SK-N-SH (cell line): ENCODE data around the gene RHOBTB3. TPM values are rescaled to one million over a fixed set of nuclear protein-coding genes. Genes with fewer than 3 reads are reported as not detected.

Experiments used
- CTCF ChIA-PET: fragments of 300-600, 350-600 bp; formaldehyde crosslinking; extraction: SDS; loops from one replicate; lab custom pipeline; 2021; lab: Yijun Ruan, JAX
- POLR2A ChIA-PET: fragments of 350-600 bp; sonication (Branson Sonifier 250); formaldehyde crosslinking; extraction: SDS; loops from one replicate; lab custom pipeline; 2020; ENCODE audit warnings: antibody characterized with exemption, inconsistent platforms; lab: Yijun Ruan, JAX
- DNase-seq: peaks from one replicate; pipeline ENCODE4 v3.0.0; 2012
- H2AFZ ChIP-seq: fragments of 200-600 bp; sonication (generic); 2 replicates; pipeline ENCODE4 v1.8.1; 2016; ENCODE audit warnings: antibody characterized with exemption, mild to moderate bottlenecking, low read depth
- H3F3A ChIP-seq: fragments of 200-600 bp; sonication (generic); replicated peaks from 2 replicates; pipeline ENCODE3; 2016; ENCODE audit warnings: antibody characterized with exemption, mild to moderate bottlenecking; ENCODE audit not compliant: insufficient read depth
- H3K27ac ChIP-seq, 2 experiments: fragments of 200-500 bp in 1 of 2; fragments of 200-600 bp in 1 of 2; sonication (Bioruptor generic) in 1 of 2; sonication (generic), shearing (Covaris generic) in 1 of 2; 2 replicates each; pipeline versions ENCODE4 v1.5.1 to v1.6.1; 2014 to 2016; ENCODE audit warnings: low read depth in 2 of 2, inconsistent platforms in 1 of 2, low read length in 1 of 2, mild to moderate bottlenecking in 1 of 2, mixed read lengths in 1 of 2
- H3K27me3 ChIP-seq: fragments of 200-600 bp; sonication (generic), shearing (Covaris generic); 2 replicates; pipeline ENCODE4 v1.6.1; 2016; ENCODE audit warnings: mixed run types; ENCODE audit not compliant: insufficient read depth
- H3K36me3 ChIP-seq, 2 experiments: fragments of 200-500 bp in 1 of 2; fragments of 200-600 bp in 1 of 2; sonication (Bioruptor generic) in 1 of 2; sonication (generic) in 1 of 2; replicated peaks in 1 of 2; 2 replicates each; pipeline versions ENCODE3 to v1.5.1; 2014 to 2016; ENCODE audit warnings: low read length in 1 of 2, mild to moderate bottlenecking in 1 of 2; ENCODE audit not compliant: insufficient read depth in 2 of 2, control insufficient read depth in 1 of 2
- H3K4me1 ChIP-seq, 2 experiments: fragments of 200-500 bp in 1 of 2; fragments of 200-600 bp in 1 of 2; sonication (Bioruptor generic) in 1 of 2; sonication (generic), shearing (Covaris generic) in 1 of 2; 2 replicates each; pipeline versions ENCODE4 v1.5.1 to v1.6.1; 2014 to 2016; ENCODE audit warnings: low read depth in 1 of 2, low read length in 1 of 2, mixed run types in 1 of 2; ENCODE audit not compliant: insufficient read depth in 2 of 2, control insufficient read depth in 1 of 2
- H3K4me2 ChIP-seq: fragments of 200-600 bp; sonication (generic), shearing (Covaris generic); 2 replicates; pipeline ENCODE4 v1.6.1; 2017; ENCODE audit warnings: mixed run types
- H3K4me3 ChIP-seq, 2 experiments: fragments of 200-500 bp in 1 of 2; fragments of 200-600 bp in 1 of 2; sonication (Bioruptor generic) in 1 of 2; sonication (generic), shearing (Covaris generic) in 1 of 2; 2 replicates each; pipeline versions ENCODE4 v1.5.1 to v1.8.1; 2014 to 2016; ENCODE audit warnings: low read depth in 2 of 2, inconsistent platforms in 1 of 2, low read length in 1 of 2, mild to moderate bottlenecking in 1 of 2, mixed read lengths in 1 of 2, moderate library complexity in 1 of 2
- H3K79me2 ChIP-seq: fragments of 200-600 bp; sonication (generic); 2 replicates; pipeline ENCODE4 v1.8.1; 2017; ENCODE audit warnings: mild to moderate bottlenecking; ENCODE audit not compliant: insufficient read depth
- H3K9ac ChIP-seq: fragments of 200-600 bp; sonication (generic); 2 replicates; pipeline ENCODE4 v1.6.1; 2017; ENCODE audit warnings: mixed run types
- H3K9me2 ChIP-seq: fragments of 200-600 bp; sonication (generic); 2 replicates; pipeline ENCODE4 v1.6.1; 2017; ENCODE audit warnings: mixed run types
- H3K9me3 ChIP-seq: fragments of 200-600 bp; sonication (generic); 2 replicates; pipeline ENCODE4 v1.6.1; 2017; ENCODE audit warnings: mixed run types, mild to moderate bottlenecking, moderate library complexity
- H4K20me1 ChIP-seq: fragments of 200-600 bp; sonication (generic); 2 replicates; pipeline ENCODE4 v1.6.1; 2017; ENCODE audit warnings: mild to moderate bottlenecking, mixed run types; ENCODE audit not compliant: insufficient read depth
- CHD2 ChIP-seq: fragments of 150-350 bp; IDR thresholded peaks from 2 replicates; pipeline ENCODE4 v1.6.1; 2018; ENCODE audit warnings: low read length; ENCODE audit not compliant: partially characterized antibody
- CTCF ChIP-seq: fragments of 200-600 bp; sonication (generic); IDR thresholded peaks from 2 replicates; pipeline ENCODE4 v1.6.1; 2017; ENCODE audit warnings: antibody characterized with exemption, mild to moderate bottlenecking, moderate library complexity
- ELF1 ChIP-seq: IDR thresholded peaks from 2 replicates; pipeline ENCODE4 v1.4.0; 2012
- EP300 ChIP-seq, 2 experiments: IDR thresholded peaks; 2 replicates each; pipeline versions ENCODE4 v1.4.0 to v1.6.1; 2012; ENCODE audit warnings: borderline replicate concordance in 1 of 2, low read depth in 1 of 2, low read length in 1 of 2
- EZH2phosphoT487 ChIP-seq: fragments of 200-600 bp; sonication (generic); IDR thresholded peaks from 2 replicates; pipeline ENCODE4 v1.6.1; 2017; ENCODE audit warnings: low read depth, mixed run types, mild to moderate bottlenecking, antibody characterized with exemption, moderate library complexity, borderline replicate concordance
- FOSL2 ChIP-seq: IDR thresholded peaks from 2 replicates; pipeline ENCODE4 v1.4.0; 2012; ENCODE audit warnings: low read depth, mild to moderate bottlenecking, moderate library complexity, borderline replicate concordance
- FOXM1 ChIP-seq: IDR thresholded peaks from 2 replicates; pipeline ENCODE4 v1.4.0; 2012; ENCODE audit warnings: low read depth, mild to moderate bottlenecking
- GABPA ChIP-seq: IDR thresholded peaks from 2 replicates; pipeline ENCODE4 v1.4.0; 2012; ENCODE audit warnings: low read depth, mild to moderate bottlenecking
- GATA2 ChIP-seq: sonication (generic); formaldehyde crosslinking; IDR thresholded peaks from 2 replicates; pipeline ENCODE4 v1.5.0; 2020; ENCODE audit warnings: mild to moderate bottlenecking, missing genetic modification reagents
- MAX ChIP-seq: IDR thresholded peaks from 2 replicates; pipeline ENCODE4 v1.4.0; 2012; ENCODE audit warnings: low read depth
- MXI1 ChIP-seq: IDR thresholded peaks from 2 replicates; pipeline ENCODE4 v1.6.1; 2012; ENCODE audit warnings: mild to moderate bottlenecking, low read depth, low read length, improper control_type of control experiment
- NFIC ChIP-seq: IDR thresholded peaks from 2 replicates; pipeline ENCODE4 v1.4.0; 2012; ENCODE audit warnings: borderline replicate concordance
- NRF1 ChIP-seq: IDR thresholded peaks from 2 replicates; pipeline ENCODE4 v1.6.1; 2012; ENCODE audit warnings: low read depth, mild to moderate bottlenecking, low read length
- PBX3 ChIP-seq: IDR thresholded peaks from 2 replicates; pipeline ENCODE4; 2012
- RAD21 ChIP-seq: IDR thresholded peaks from 2 replicates; pipeline ENCODE4 v1.6.1; 2012; ENCODE audit warnings: mild to moderate bottlenecking, low read length
- RCOR1 ChIP-seq: fragments of 150-350 bp; IDR thresholded peaks from 2 replicates; pipeline ENCODE4 v1.6.1; 2017; ENCODE audit warnings: antibody characterized with exemption, low read length
- RFX5 ChIP-seq: IDR thresholded peaks from 2 replicates; pipeline ENCODE4 v1.6.1; 2012; ENCODE audit warnings: mild to moderate bottlenecking, improper control_type of control experiment, low read length
- RXRA ChIP-seq: IDR thresholded peaks from 2 replicates; pipeline ENCODE4 v1.4.0; 2012; ENCODE audit warnings: low read depth, mild to moderate bottlenecking, borderline replicate concordance
- SIN3A ChIP-seq: IDR thresholded peaks from 2 replicates; pipeline ENCODE4 v1.6.1; 2012; ENCODE audit warnings: low read depth, mild to moderate bottlenecking, low read length, moderate library complexity, borderline replicate concordance
- SMC3 ChIP-seq: IDR thresholded peaks from 2 replicates; pipeline ENCODE4 v1.6.1; 2012; ENCODE audit warnings: low read depth, low read length, improper control_type of control experiment
- TAF1 ChIP-seq: IDR thresholded peaks from 2 replicates; pipeline ENCODE4 v1.6.1; 2012; ENCODE audit warnings: low read depth, mild to moderate bottlenecking, low read length, moderate library complexity, borderline replicate concordance
- TCF12 ChIP-seq: IDR thresholded peaks from 2 replicates; pipeline ENCODE4 v1.4.0; 2012
- TEAD4 ChIP-seq: IDR thresholded peaks from 2 replicates; pipeline ENCODE4 v1.4.0; 2012; ENCODE audit warnings: mild to moderate bottlenecking, borderline replicate concordance; ENCODE audit not compliant: insufficient read depth
- USF1 ChIP-seq: IDR thresholded peaks from 2 replicates; pipeline ENCODE4 v1.4.0; 2012; ENCODE audit warnings: low read depth, borderline replicate concordance
- USF2 ChIP-seq: fragments of 150-350 bp; IDR thresholded peaks from 2 replicates; pipeline ENCODE4 v1.6.1; 2017; ENCODE audit warnings: antibody characterized with exemption, low read length, low read depth, borderline replicate concordance
- YY1 ChIP-seq: IDR thresholded peaks from 2 replicates; pipeline ENCODE4 v1.4.0; 2012; ENCODE audit warnings: low read depth, mild to moderate bottlenecking
- ZBTB33 ChIP-seq: IDR thresholded peaks from 2 replicates; pipeline ENCODE4 v1.4.0; 2012; ENCODE audit warnings: low read depth, borderline replicate concordance
- WGBS: methylation state at CpG from one replicate; pipeline ENCODE4 v1.1.6; 2017; ENCODE audit warnings: low lambda C conversion rate; 5-methylcytosine and 5-hydroxymethylcytosine counted together
- polyA plus RNA-seq, 3 experiments: library from polyadenylated mRNA; depleted of rRNA; stranded (reverse); fragments of >200 nt; gene quantifications; 2 replicates each; pipeline ENCODE4 v1.2.3, GENCODE V29; 2012

Gene RHOBTB3
- polyA plus RNA-seq, 1 of the 3 experiments (the other 2 are of a cell fraction) = 59.3 TPM

- peaks cover 10% of the 10 kb centered on the region for H3F3A ChIP-seq
- no peak overlapping the region for H2AFZ ChIP-seq
- peak; percentile 58; the same call in 1 of the 2 replicates for TF ChIP-seq MXI1
- no peak for TF ChIP-seq MAX
- 0 out of 2 replicates have a peak, but pooled peaks have one; percentile 12 for TF ChIP-seq RAD21
- no peak for TF ChIP-seq USF1
- TF ChIP-seq USF2 = no peak
- TF ChIP-seq EZH2phosphoT487 = no peak
- no peak for TF ChIP-seq YY1
- 0 out of 2 replicates have a peak, but pooled peaks have one; percentile 69 for TF ChIP-seq GATA2 (CRISPR knock-in tag)
- TF ChIP-seq ELF1 = no peak
- no peak for TF ChIP-seq GABPA
- TF ChIP-seq CHD2 = peak; percentile 47
- TF ChIP-seq CTCF = no peak
- TF ChIP-seq TAF1 = no peak
- no peak for TF ChIP-seq ZBTB33
- no peak for TF ChIP-seq RXRA
- peak in 1 of 2 experiments; percentile 47; a peak in 1 of 4 replicates for TF ChIP-seq EP300 (IDR thresholded peaks at IDR 0.05; ENCODE audit: borderline replicate concordance in 1 of 2, low read depth in 1 of 2, low read length in 1 of 2)
- TF ChIP-seq FOSL2 = no peak
- no peak for TF ChIP-seq FOXM1
- no peak for TF ChIP-seq NRF1
- TF ChIP-seq PBX3 = no peak
- no peak for TF ChIP-seq TCF12
- peak; percentile 40; the same call in 1 of the 2 replicates for TF ChIP-seq RCOR1
- no peak for TF ChIP-seq NFIC
- TF ChIP-seq SMC3 = no peak
- TF ChIP-seq TEAD4 = no peak
- TF ChIP-seq SIN3A = no peak
- TF ChIP-seq RFX5 = no peak
Observed at GRCh38 chr5:95783661-95784060, 52.5 kb downstream of the RHOBTB3 start.

More at GRCh38 chr5:95783661-95784060, 52.5 kb downstream of the RHOBTB3 start:
- H3K4me1 ChIP-seq = peaks cover 8 to 18% of the 10 kb centered on the region in 2 experiments; a peak in 2 of 4 replicates
- H3K4me3 ChIP-seq = no peak overlapping the region
- CTCF ChIA-PET = interaction anchor here (1.2 to 7.1 kb wide), 4 partner anchors 10 to 120 kb away, joined by 5 to 170 read pairs (median 16); no protein-coding TSS in a partner anchor
- no peaks in the 10 kb centered on the region for H4K20me1 ChIP-seq
- H3K27me3 ChIP-seq = no peaks in the 10 kb centered on the region
- no peaks in the 10 kb centered on the region for H3K79me2 ChIP-seq
- H3K9me3 ChIP-seq = no peaks in the 10 kb centered on the region
- 97% methylated on average over 3 of the region's 3 CpGs for WGBS
- DNase-seq = peak; percentile 33
- no peak overlapping the region for H3K9ac ChIP-seq
- peak overlapping the region in 1 of 2 experiments; percentile 24; a peak in 2 of 4 replicates for H3K27ac ChIP-seq
- H3K4me2 ChIP-seq = no peak overlapping the region
- no peaks in the 10 kb centered on the region for H3K9me2 ChIP-seq
- H3K36me3 ChIP-seq = peaks cover 24 to 64% of the 10 kb centered on the region in 2 experiments
- POLR2A ChIA-PET = no interaction called here
